Parathyroid adenoma (tissue), 2 donors: ENCODE data around the gene SNAI3.

Experiments used
- H2AFZ ChIP-seq: fragments of 300-600 bp; sonication (generic); one replicate; pipeline ENCODE4 v1.7.0; 2017; ENCODE audit warnings: antibody characterized with exemption, mild to moderate bottlenecking
- H3K27ac ChIP-seq: fragments of 300-600 bp; sonication (generic); one replicate; pipeline ENCODE4 v1.7.0; 2017
- H3K27me3 ChIP-seq: fragments of 300-600 bp; sonication (generic); one replicate; pipeline ENCODE4 v1.7.0; 2017; ENCODE audit warnings: low read length; ENCODE audit not compliant: control insufficient read depth, insufficient read depth
- H3K36me3 ChIP-seq: fragments of 300-600 bp; sonication (generic); one replicate; pipeline ENCODE4 v1.7.0; 2017; ENCODE audit warnings: low read length; ENCODE audit not compliant: control insufficient read depth, insufficient read depth
- H3K4me1 ChIP-seq: fragments of 300-600 bp; sonication (generic); one replicate; pipeline ENCODE4 v1.7.0; 2017; ENCODE audit warnings: control low read depth
- H3K4me2 ChIP-seq: fragments of 300-600 bp; sonication (generic); one replicate; pipeline ENCODE4 v1.7.0; 2017; ENCODE audit warnings: low read length
- H3K4me3 ChIP-seq: fragments of 300-600 bp; sonication (generic); one replicate; pipeline ENCODE4 v1.7.0; 2017; ENCODE audit warnings: low read depth, low read length
- H3K79me2 ChIP-seq: fragments of 300-600 bp; sonication (generic); one replicate; pipeline ENCODE4 v1.7.0; 2017; ENCODE audit warnings: control low read depth
- H3K9ac ChIP-seq: fragments of 300-600 bp; sonication (generic); one replicate; pipeline ENCODE4 v1.7.0; 2017; ENCODE audit warnings: mild to moderate bottlenecking
- H3K9me3 ChIP-seq: fragments of 300-600 bp; sonication (generic); one replicate; pipeline ENCODE4 v1.7.0; 2017; ENCODE audit warnings: low read length; ENCODE audit not compliant: control insufficient read depth
- TF ChIP-seq, protein P1 (sequence below): fragments of 300-600 bp; sonication (generic); IDR thresholded peaks from one replicate; pipeline ENCODE4 v1.7.0; 2017; ENCODE audit warnings: antibody characterized with exemption, mild to moderate bottlenecking
- donor health status: primary hyperparathyroidism.

The SNAI3 gene

DNA sequence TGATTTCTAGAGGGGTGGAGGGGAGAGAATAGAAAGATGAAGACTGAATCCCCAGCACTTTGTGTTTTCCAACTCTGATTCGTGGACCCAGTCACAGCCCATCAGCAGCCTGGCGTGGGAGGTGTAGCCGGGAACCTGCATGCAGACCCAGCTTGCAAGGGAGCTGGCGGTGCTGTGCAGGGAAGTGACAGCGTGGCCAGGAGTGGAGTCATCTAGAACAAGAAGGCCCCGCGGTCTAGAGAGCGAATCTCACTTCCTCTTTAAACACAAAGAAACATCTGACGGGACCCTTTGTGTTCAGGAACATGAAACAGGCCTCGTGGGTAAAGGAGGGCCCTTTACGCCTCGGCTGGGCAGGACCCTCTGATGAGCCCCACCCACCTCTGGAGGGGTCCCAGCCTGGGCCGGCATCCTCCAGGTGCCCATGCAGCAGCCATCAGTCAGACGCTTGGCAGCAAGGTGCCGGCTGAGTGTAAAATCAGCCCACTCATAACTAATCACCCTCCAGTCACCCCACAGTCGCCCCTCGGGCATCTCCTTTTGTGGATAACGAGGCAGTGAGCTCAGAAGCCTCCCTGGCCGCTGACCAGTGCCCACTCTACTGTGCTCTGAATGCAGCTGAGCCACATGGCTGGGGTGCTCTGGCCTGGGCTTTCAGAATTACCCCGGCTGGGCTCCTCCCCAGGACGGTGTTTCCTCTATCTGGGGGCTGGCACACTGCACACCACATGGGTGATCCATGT, 4.4 kb downstream of the SNAI3 start:
- no peak overlapping the region for H3K9ac ChIP-seq
- H3K4me1 ChIP-seq = peaks cover 10% of the 10 kb centered on the region
- H3K27ac ChIP-seq = no peak overlapping the region
- H3K4me3 ChIP-seq = no peak overlapping the region
- TF ChIP-seq, protein P1, sequence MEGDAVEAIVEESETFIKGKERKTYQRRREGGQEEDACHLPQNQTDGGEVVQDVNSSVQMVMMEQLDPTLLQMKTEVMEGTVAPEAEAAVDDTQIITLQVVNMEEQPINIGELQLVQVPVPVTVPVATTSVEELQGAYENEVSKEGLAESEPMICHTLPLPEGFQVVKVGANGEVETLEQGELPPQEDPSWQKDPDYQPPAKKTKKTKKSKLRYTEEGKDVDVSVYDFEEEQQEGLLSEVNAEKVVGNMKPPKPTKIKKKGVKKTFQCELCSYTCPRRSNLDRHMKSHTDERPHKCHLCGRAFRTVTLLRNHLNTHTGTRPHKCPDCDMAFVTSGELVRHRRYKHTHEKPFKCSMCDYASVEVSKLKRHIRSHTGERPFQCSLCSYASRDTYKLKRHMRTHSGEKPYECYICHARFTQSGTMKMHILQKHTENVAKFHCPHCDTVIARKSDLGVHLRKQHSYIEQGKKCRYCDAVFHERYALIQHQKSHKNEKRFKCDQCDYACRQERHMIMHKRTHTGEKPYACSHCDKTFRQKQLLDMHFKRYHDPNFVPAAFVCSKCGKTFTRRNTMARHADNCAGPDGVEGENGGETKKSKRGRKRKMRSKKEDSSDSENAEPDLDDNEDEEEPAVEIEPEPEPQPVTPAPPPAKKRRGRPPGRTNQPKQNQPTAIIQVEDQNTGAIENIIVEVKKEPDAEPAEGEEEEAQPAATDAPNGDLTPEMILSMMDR = no peak
- H3K9me3 ChIP-seq = no peaks in the 10 kb centered on the region
- no peak overlapping the region for H3K4me2 ChIP-seq
- H3K27me3 ChIP-seq = no peaks in the 10 kb centered on the region
- H3K36me3 ChIP-seq = no peaks in the 10 kb centered on the region
- H2AFZ ChIP-seq = no peak overlapping the region
- no peaks in the 10 kb centered on the region for H3K79me2 ChIP-seq

DNA sequence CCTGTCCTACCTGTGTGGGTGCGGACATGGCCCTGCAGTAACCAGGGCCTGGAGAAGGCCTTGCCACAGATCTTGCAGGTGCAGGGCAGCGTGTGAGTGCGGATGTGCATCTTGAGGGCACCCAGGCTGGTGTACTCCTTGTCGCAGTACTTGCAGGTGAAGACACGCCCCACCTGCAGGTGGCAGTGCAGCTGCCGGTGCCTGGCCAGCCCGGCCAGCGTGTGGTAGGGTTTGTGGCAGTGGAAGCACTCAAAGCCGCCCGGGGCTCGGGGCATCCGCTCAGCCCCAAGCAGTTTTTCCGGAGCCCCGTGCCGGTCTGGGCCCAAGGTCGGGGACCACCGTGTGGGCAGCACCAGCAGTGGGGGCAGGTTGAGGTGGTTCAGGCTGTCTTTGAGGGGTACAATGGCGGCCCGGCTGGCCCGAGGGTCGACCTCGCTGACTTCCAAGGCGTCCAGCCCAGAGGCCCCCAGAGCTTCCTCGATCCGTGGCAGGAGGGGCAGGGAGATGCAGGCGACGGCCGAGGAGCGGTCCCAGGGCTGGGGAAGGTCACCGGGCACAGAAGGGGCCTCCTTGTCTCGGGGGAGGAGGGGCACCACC, 5.1 kb downstream of the SNAI3 start:
- Histone ChIP-seq H3K4me1 (peaks cover 7% of the 10 kb centered on the region), H3K27ac (no peak overlapping the region), H3K79me2 (no peaks in the 10 kb centered on the region), H3K9ac (no peak overlapping the region), H3K36me3 (no peaks in the 10 kb centered on the region), H3K4me2 (no peak overlapping the region), H3K4me3 (no peak overlapping the region), H3K9me3 (no peaks in the 10 kb centered on the region), H3K27me3 (no peaks in the 10 kb centered on the region), H2AFZ (no peak overlapping the region)
- TF ChIP-seq, protein P1 = peak; percentile 40

DNA sequence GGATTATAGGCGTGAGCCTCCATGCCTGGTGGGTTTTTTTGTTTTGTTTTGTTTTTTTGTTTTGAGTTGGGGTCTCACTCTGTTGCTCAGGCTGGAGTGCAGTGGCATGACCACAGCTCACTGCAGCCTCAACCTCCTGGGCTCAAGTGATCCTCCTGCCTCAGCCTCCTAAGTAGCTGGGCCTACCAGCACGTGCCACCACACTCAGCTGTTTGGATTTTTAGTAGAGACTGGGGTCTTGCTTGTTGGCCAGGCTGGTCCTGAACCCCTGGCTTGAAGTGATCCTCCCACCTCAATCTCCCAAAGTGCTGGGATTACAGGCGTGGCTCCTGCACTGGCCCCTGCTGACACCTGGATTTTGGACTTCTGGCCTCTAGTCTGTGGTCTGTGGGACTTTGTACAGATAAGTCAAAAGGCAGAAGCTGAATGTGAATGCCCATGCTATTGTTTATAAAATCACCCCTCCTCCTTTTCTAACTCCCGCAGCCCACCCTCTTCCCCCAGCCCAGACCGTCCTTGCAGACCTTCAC, 5.7 kb downstream of the SNAI3 start:
- no peaks in the 10 kb centered on the region for H3K9me3 ChIP-seq
- H3K4me2 ChIP-seq = no peak overlapping the region
- no peak overlapping the region for H3K9ac ChIP-seq
- peaks cover 5% of the 10 kb centered on the region for H3K4me1 ChIP-seq
- H2AFZ ChIP-seq = no peak overlapping the region
- H3K79me2 ChIP-seq = no peaks in the 10 kb centered on the region
- TF ChIP-seq, protein P1 = no peak
- no peak overlapping the region for H3K4me3 ChIP-seq
- H3K36me3 ChIP-seq = no peaks in the 10 kb centered on the region
- H3K27me3 ChIP-seq = no peaks in the 10 kb centered on the region
- H3K27ac ChIP-seq = no peak overlapping the region

DNA sequence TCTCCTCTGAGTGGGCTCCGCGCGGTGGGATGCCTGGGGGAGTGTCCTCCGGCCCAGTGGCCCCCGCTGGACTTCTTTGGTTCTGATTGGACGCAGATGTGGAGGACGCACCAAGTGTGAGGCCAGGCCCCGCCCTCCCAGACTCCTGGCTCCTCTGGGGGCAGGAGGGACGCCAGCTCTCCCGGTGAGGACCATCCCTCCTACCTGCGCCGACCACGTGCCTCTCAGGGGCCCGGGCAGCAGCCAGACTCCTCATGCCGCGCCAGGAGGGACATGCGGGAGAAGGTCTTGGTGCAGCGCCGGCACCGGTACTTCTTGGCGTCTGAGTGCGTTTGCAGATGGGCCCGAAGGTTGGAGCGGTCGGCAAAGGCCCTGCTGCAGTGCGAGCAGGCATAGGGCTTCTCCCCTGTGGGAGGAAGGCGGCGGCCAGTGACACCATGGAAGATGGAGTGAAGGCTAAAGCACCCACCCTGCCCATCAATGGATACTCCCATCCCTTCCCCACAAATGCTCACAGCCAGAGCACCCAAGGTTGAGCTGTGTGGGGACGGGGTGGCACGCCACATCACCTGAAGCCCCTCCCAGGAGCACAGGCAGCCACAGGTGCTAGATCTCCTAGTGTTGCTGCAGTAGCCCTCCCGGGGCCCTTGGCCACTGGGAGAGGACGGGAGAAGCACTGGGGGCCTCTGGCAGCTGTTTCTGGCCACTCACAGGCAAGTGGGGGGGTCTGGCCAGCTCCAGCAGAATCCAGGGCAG, 7.9 kb downstream of the SNAI3 start:
- Histone ChIP-seq H3K27me3 (no peaks in the 10 kb centered on the region), H3K27ac (no peak overlapping the region), H3K4me2 (no peak overlapping the region), H3K4me3 (no peak overlapping the region), H3K9me3 (no peaks in the 10 kb centered on the region), H2AFZ (no peak overlapping the region), H3K4me1 (no peaks in the 10 kb centered on the region), H3K36me3 (no peaks in the 10 kb centered on the region), H3K79me2 (no peaks in the 10 kb centered on the region), H3K9ac (no peak overlapping the region)
- TF ChIP-seq, protein P1 = no peak
